Stimulated activated CD8-positive, alpha-beta memory T cell treated with anti-CD3 and anti-CD28 coated beads, Interleukin-4, amount 100 ng/mL, for 4 hours (primary cell): ENCODE measurements around the gene ODAPH.
"Not testable (repeated sequence)": the region's sequence is repeated elsewhere in the genome, so short reads cannot be mapped to it uniquely, and the experiment has no call there.

ENCODE experiments used
- DNase-seq, 2 donors: peaks; one replicate each; pipeline ENCODE4 v3.0.0-alpha.2; 2020; ENCODE audit warnings: low read depth in 2 of 2, low spot score in 1 of 2

Gene ODAPH

DNA sequence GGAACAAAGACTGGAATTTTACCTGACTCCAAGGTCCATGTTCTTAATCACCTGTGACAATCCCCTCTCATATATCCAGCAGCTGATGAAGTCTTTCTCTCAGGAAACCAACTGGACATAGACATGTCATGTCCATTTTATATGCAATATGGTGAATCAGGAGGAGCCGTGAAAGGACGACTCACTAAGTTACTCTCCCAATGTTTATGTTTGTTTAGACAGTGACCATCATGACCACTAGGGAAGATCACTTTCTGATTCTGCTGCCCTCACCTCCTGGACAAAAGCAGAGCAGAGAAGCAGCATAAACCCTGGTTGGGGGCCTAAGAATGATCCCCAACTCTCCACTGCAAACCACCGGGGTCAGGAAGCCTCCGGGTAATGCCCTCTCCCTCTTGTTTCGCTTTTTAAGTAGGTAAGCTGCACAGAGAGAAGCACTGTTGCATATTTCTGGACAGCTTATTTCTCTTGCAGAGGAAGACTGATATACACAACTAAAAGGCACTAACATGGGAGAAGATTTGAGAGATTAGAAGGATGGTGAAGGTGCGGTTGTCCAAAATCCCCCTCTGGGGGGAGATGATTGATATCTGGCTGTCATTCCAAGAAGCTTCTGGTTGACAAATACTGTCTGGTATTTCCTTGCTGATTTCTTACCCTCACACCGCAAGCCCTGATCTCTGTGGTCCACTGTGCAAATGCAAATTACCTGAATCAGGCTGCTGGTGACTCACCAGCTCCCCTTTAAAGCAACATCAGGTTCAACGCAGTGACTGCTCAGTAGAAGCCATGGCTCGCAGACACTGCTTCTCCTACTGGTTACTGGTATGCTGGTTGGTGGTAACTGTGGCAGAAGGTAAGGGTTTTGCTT, at the start of gene ODAPH:
Gene ODAPH (plus strand): TSS at position 773 of the 871 bp plus-strand sequence. CDS start 17 bp downstream, at position 790.
- no peak for DNase-seq

DNA sequence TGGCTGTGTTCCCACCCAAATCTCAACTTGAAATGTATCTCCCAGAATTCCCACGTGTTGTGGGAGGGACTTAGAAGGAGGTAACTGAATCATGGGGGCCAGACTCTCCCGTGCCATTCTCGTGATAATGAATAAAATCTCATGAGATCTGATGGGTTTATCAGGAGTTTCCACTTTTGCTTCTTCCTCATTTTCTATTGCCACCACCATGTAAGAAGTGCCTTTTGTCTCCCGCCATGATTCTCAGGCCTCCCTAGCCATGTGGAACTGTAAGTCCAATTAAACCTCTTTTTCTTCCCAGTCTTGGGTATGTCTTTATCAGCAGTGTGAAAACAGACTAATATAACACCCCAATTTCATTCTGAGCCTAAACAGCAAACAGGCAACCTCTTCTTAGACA, 46.3 kb upstream of the ODAPH start:
- DNase-seq: not testable (repeated sequence)

- DNase-seq: no peak
Observed at GRCh38 chr4:75511841-75512240, 44.0 kb upstream of the ODAPH start.

- no peak for DNase-seq
Observed at GRCh38 chr4:75512386-75513211, 43.3 kb upstream of the ODAPH start.

DNA sequence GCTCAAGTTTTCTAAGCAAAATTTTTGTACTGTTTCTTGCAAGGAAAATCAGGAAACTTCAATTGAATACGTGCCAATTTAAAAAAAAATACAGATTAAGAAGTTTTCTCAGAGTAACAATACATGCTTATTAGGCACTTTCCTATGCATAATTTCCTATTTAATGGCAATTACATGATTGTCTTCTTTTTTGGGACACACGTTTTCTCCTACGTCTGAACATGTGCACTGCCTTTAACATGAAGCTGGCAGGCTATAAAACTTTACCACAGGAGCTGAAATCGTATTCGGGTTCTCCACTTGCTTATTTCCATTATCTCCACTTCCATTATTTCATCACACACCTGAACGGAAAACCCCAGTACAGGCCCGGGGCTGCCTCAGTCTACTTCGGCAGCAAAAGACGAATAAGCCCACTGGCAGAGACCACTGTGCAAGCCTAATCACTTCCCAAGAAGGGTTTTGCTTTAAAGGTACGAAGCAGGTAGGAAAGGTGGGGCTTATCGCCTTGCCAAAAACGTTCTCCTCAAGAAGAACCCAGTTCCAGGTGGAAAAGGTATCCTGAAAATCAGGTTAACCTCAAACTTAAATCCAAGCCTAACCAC, 42.2 kb upstream of the ODAPH start:
- DNase-seq: no peak

DNA sequence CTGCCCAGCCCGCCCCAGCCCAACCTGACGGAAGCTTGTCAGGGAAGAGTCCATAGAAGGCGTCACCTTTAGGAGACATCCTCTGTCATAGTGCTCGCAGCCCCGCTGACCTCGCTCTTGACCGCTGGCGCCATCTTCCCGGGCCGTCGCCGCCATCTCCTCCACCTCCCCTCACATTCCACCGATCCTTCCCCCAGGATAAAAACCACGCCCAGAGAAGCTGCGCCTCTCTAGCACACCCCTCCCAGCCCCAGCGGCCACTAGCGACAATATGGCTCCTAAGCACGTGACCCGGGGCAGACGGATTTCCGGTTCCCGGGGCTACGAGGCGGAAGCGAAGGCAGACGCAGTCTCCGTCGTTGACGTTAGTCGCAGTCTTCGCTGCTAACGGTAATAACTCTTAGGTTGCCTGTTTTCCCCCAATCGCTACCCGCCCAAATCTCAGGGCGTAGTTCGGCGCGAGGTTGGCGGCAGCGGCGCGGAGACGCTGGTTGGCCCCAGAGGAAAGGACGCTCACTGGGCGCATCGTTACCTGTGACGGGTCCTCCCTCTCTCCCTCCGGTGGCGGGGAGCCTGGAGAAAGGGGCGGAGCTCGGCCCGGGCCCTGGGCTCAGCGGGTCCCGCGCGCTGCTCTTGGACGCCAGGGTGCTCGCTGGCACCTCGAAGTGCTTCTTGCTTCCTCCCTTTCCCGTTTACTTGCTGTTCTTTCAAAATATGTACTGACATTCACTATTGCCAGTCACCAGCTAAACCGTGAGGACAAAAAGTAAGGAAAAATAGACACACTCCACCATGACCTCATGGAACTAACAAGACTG, 41.5 kb upstream of the ODAPH start, which contains the start of the genes RCHY1 and THAP6:
Gene RCHY1 (minus strand): TSS at position 273 of the 818 bp plus-strand sequence. CDS start 117 bp downstream, at position 156.
Gene THAP6 (plus strand): TSS at position 343 of the 818 bp plus-strand sequence. CDS start 980 bp downstream, outside the sequence.
- peak; percentile 82 to 83 for DNase-seq

GRCh38 chr4:75514949-75515612, 40.8 kb upstream of the ODAPH start:
- no peak for DNase-seq

- DNase-seq: no peak
Observed at GRCh38 chr4:75516144-75516543, 39.7 kb upstream of the ODAPH start.

DNA sequence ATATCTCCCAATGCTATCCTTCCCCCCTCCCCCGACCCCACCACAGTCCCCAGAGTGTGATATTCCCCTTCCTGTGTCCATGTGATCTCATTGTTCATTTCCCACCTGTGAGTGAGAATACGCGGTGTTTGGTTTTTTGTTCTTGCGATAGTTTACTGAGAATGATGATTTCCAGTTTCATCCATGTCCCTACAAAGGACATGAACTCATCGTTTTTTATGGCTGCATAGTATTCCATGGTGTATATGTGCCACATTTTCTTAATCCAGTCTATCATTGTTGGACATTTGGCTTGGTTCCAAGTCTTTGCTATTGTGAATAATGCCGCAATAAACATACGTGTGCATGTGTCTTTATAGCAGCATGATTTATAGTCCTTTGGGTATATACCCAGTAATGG, 36.4 kb upstream of the ODAPH start:
- not testable (repeated sequence) for DNase-seq

DNA sequence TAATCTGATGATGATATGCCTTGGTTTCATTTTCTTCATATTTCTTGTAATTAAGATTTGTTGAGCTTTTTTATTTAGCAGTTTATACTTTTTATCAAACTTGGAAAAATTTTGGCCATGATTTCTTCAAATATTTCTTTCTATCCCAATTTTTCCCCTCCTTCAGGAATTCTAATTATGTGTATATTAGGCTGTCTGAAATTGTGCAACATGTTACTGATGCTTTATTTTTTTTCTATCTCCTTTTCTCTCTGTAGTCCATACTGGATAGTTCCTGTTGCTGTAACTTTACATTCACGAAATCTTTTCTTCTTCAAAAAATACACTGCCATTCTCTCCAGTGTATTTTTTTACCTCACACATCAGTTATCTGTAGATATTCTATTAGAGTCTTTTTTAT, 30.8 kb upstream of the ODAPH start:
- no peak for DNase-seq

DNA sequence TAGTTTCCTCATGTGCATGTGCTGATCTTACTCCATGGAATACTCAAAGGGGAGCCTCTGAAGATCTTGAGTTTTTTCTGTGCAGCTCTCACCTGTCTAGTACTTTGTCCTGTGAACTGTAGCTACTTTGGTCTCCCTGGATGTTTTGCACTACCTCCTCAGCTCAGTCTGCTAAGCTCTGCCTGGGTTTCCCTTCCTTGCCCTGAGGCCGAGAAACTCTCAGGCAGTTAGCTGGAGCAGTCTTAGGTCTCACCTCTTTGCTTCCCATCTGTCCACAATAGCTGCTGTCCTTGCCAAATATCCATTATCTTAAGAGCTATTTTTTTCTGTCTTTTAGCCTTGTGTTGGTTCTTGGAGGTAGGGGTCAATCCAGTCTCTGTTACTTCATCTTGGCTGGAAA, 30.0 kb upstream of the ODAPH start:
- DNase-seq: no peak

GRCh38 chr4:75527482-75527881, 28.4 kb upstream of the ODAPH start:
- no peak for DNase-seq

- no peak for DNase-seq
Observed at GRCh38 chr4:75530556-75531322, 25.1 kb upstream of the ODAPH start.

- not testable (repeated sequence) for DNase-seq
Observed at GRCh38 chr4:75531536-75532143, 24.2 kb upstream of the ODAPH start.

- not testable (repeated sequence) for DNase-seq
Observed at GRCh38 chr4:75533339-75533887, 22.5 kb upstream of the ODAPH start.

- not testable (repeated sequence) for DNase-seq
Observed at GRCh38 chr4:75533926-75534325, 21.9 kb upstream of the ODAPH start.

GRCh38 chr4:75537308-75537707, 18.6 kb upstream of the ODAPH start:
- not testable (repeated sequence) for DNase-seq

GRCh38 chr4:75542824-75543223, 13.0 kb upstream of the ODAPH start:
- no peak for DNase-seq
